Spinal cord (tissue), 10 donors: ENCODE data around the gene CEP290. TPM values are rescaled to one million over a fixed set of nuclear protein-coding genes. Genes with fewer than 3 reads are reported as not detected.

Experiments used
- DNase-seq, 6 donors: peaks; one replicate each; pipeline versions ENCODE4 v3.0.0 to v3.0.0-alpha.2; 2013 to 2015; ENCODE audit warnings: low spot score in 6 of 6, low read depth in 4 of 6
- H3K27ac ChIP-seq: one replicate; pipeline ENCODE4 v1.5.1; 2013; ENCODE audit warnings: low read depth, low read length, control low read depth
- H3K27me3 ChIP-seq: one replicate; pipeline ENCODE4 v1.6.1; 2013; ENCODE audit warnings: low read length; ENCODE audit not compliant: control insufficient read depth, insufficient read depth
- H3K36me3 ChIP-seq: one replicate; pipeline ENCODE4 v1.6.1; 2013; ENCODE audit warnings: low read length; ENCODE audit not compliant: control insufficient read depth, insufficient read depth
- H3K4me1 ChIP-seq: one replicate; pipeline ENCODE4 v1.6.1; 2013; ENCODE audit warnings: low read length; ENCODE audit not compliant: control insufficient read depth, insufficient read depth
- H3K4me3 ChIP-seq: one replicate; pipeline ENCODE4 v1.5.1; 2013; ENCODE audit warnings: low read depth, low read length, control low read depth
- H3K9me3 ChIP-seq: one replicate; pipeline ENCODE4 v1.6.1; 2013; ENCODE audit warnings: low read length; ENCODE audit not compliant: control insufficient read depth, insufficient read depth
- WGBS: methylation state at CpG from one replicate; pipeline ENCODE4 v1.1.5; 2013; ENCODE audit warnings: missing lambda C conversion rate; ENCODE audit not compliant: insufficient coverage; 5-methylcytosine and 5-hydroxymethylcytosine counted together
- polyA plus RNA-seq, 2 donors: library from polyadenylated mRNA; unstranded; fragments of 120-200 nt; gene quantifications; one replicate each; pipeline ENCODE4 v1.2.1, GENCODE V29; 2013; ENCODE audit not compliant: insufficient read length in 2 of 2
- total RNA-seq, 2 donors: library from RNA; depleted of rRNA in 1 of 2; stranded (reverse); fragments of 120-200 nt in 1 of 2; fragments of >200 nt in 1 of 2; gene quantifications; one replicate each; pipeline versions ENCODE4 v1.2.3 to v1.2.4, GENCODE V29; 2013 to 2014
- donor health status: healthy.

Gene CEP290
- total and polyA plus RNA-seq, 4 donors: 15.3 to 35.2 (median 23.9) TPM

- WGBS: 75% methylated on average over 1 of the region's 6 CpGs
- Histone ChIP-seq H3K4me3 (no peak overlapping the region), H3K9me3 (peaks cover 2% of the 10 kb centered on the region), H3K27me3 (no peaks in the 10 kb centered on the region), H3K4me1 (no peaks in the 10 kb centered on the region), H3K27ac (no peak overlapping the region), H3K36me3 (peaks cover 14% of the 10 kb centered on the region)
- no peak for DNase-seq
Observed at GRCh38 chr12:88179436-88180014, 37.6 kb upstream of the CEP290 start.

DNA sequence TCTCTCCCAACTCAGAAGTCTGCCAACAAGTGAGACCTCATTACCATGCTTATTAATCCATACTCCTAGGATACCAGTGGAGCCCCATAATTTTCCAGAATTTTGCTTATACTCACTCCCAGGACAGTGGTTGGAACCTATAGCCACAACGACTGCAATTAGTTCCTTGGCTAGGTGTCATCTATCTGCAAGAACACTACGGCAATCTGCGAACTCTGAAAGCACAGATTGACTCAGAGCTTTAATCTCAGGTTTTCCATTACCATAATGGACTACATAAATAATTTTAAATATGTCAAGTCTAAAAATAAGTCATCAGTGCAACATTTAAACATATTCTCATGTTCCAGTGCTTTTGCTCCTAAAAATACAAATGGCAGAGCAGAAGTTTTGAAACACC lies 33.7 kb upstream of the CEP290 start:
- H3K9me3 ChIP-seq: no peaks in the 10 kb centered on the region
- peaks cover 12% of the 10 kb centered on the region for H3K36me3 ChIP-seq
- no peak overlapping the region for H3K4me3 ChIP-seq
- DNase-seq: no peak
- H3K27me3 ChIP-seq: no peaks in the 10 kb centered on the region
- no peaks in the 10 kb centered on the region for H3K4me1 ChIP-seq
- no CpG with 5 or more reads among the region's 3 CpGs for WGBS
- H3K27ac ChIP-seq: no peak overlapping the region

- no peak overlapping the region for H3K27ac ChIP-seq
- no peaks in the 10 kb centered on the region for H3K4me1 ChIP-seq
- no peak for DNase-seq
- H3K36me3 ChIP-seq: peaks cover 4% of the 10 kb centered on the region
- no peaks in the 10 kb centered on the region for H3K27me3 ChIP-seq
- no peaks in the 10 kb centered on the region for H3K9me3 ChIP-seq
- H3K4me3 ChIP-seq: no peak overlapping the region
Observed at GRCh38 chr12:88172844-88173407, 31.0 kb upstream of the CEP290 start.

DNA sequence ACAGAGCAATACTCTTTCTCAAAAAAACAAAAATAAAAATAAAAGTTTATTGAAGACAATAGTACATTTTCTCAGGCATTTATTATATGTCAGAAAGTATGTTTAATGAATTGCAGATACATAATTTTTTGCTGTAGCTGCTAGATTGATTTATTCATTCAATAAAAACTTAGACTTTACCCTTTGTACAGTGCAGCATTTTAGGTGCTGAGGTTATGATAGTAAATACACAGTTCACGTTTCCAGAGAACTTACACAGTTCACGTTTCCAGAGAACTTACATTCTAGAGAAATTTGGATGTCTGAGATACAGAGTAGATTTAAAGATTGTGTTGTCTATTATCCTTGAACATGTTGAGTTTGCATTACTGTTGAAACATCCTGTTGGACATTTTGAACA lies 25.5 kb upstream of the CEP290 start:
- H3K4me1 ChIP-seq: no peaks in the 10 kb centered on the region
- 92% methylated on average over 2 of the region's 2 CpGs for whole genome bisulfite sequencing
- no peaks in the 10 kb centered on the region for H3K9me3 ChIP-seq
- DNase-seq: no peak
- no peak overlapping the region for H3K4me3 ChIP-seq
- H3K27ac ChIP-seq: no peak overlapping the region
- H3K27me3 ChIP-seq: no peaks in the 10 kb centered on the region
- peaks cover 10% of the 10 kb centered on the region for H3K36me3 ChIP-seq

- no CpG with 5 or more reads among the region's 1 CpG for WGBS
- Histone ChIP-seq H3K4me1 (no peaks in the 10 kb centered on the region), H3K36me3 (peaks cover 10% of the 10 kb centered on the region), H3K4me3 (no peak overlapping the region), H3K27me3 (no peaks in the 10 kb centered on the region), H3K9me3 (no peaks in the 10 kb centered on the region), H3K27ac (no peak overlapping the region)
- no peak for DNase-seq
Observed at GRCh38 chr12:88166179-88166578, 24.3 kb upstream of the CEP290 start.

DNA sequence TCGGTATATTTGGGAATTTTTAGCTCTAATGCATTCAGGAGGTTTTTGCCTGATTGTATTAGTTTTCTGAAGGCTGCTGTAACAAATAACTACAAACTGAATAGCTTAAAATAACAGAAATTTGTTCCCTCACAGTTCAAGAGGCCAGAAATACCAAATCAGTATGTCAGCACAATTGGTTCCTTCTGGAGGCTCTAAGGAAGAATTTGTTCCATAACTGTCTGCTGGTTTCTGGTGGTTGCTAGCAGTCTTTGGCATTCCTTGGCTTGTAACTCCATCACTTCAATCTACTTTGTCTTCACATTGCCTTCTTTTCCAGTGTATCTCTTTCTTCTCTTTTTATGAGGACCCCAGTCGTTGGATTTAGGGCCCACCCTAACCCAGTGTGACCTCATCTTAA lies 21.5 kb upstream of the CEP290 start:
- Histone ChIP-seq H3K27ac (no peak overlapping the region), H3K4me3 (no peak overlapping the region), H3K4me1 (no peaks in the 10 kb centered on the region), H3K27me3 (no peaks in the 10 kb centered on the region), H3K9me3 (no peaks in the 10 kb centered on the region), H3K36me3 (peaks cover 10% of the 10 kb centered on the region)
- WGBS: no CpG with 5 or more reads among the region's 2 CpGs
- DNase-seq: no peak

DNA sequence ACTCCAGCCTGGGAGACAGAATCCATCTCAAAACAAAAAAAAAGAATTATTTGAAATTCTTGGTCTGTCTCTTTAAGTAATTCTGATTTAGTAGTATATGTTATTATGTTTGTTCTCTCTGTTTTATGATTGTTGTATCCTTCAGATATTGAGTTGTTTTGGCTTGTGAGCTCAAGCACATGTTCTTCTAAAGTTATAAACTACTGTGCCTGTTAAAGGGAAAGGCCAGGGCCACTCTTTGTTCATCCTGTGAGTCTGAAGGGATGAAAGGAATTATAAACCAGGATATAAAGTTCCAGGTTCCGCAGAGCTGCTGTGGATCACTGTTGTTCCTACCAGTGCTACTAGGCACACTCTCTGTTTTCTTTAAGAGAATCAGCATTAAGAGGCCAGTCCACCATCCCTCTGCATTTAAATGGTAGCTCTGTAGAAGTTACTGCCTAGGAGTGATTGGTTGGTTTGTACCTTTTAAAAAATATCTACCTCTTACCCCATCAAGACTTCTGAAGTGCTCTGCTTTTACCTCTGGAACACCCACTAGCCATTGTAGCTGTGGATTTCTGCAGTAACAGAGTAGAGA lies 14.3 kb upstream of the CEP290 start:
- H3K27me3 ChIP-seq: no peaks in the 10 kb centered on the region
- no peak overlapping the region for H3K4me3 ChIP-seq
- H3K4me1 ChIP-seq: no peaks in the 10 kb centered on the region
- H3K36me3 ChIP-seq: no peaks in the 10 kb centered on the region
- no peak for DNase-seq
- 100% methylated on average over 1 of the region's 1 CpG for WGBS
- no peak overlapping the region for H3K27ac ChIP-seq
- no peaks in the 10 kb centered on the region for H3K9me3 ChIP-seq

GRCh38 chr12:88153959-88154358 lies 12.1 kb upstream of the CEP290 start:
- no peak overlapping the region for H3K27ac ChIP-seq
- no peaks in the 10 kb centered on the region for H3K4me1 ChIP-seq
- H3K4me3 ChIP-seq: no peak overlapping the region
- H3K27me3 ChIP-seq: no peaks in the 10 kb centered on the region
- H3K36me3 ChIP-seq: no peaks in the 10 kb centered on the region
- peak in 5 of 6 donors; percentile 7 to 70 (median 19) for DNase-seq
- no CpG with 5 or more reads among the region's 3 CpGs for WGBS
- no peaks in the 10 kb centered on the region for H3K9me3 ChIP-seq

GRCh38 chr12:88150063-88150462 lies 8.2 kb upstream of the CEP290 start:
- H3K27me3 ChIP-seq: no peaks in the 10 kb centered on the region
- no peaks in the 10 kb centered on the region for H3K4me1 ChIP-seq
- H3K9me3 ChIP-seq: no peaks in the 10 kb centered on the region
- DNase-seq: no peak
- H3K36me3 ChIP-seq: no peaks in the 10 kb centered on the region
- WGBS: 100% methylated on average over 1 of the region's 2 CpGs
- H3K27ac ChIP-seq: no peak overlapping the region
- H3K4me3 ChIP-seq: no peak overlapping the region
